GM19043 (cell line): ENCODE results near the gene MAPK7.
"Not testable (repeated sequence)": the region's sequence is repeated elsewhere in the genome, so short reads cannot be mapped to it uniquely, and the experiment has no call there.

Experiments used
- ATAC-seq: cut with Tn5 transposase; IDR thresholded peaks from one replicate; pipeline ENCODE4 v1.9.1; 2021; ENCODE audit warnings: low read depth; ENCODE audit not compliant: unreplicated experiment

Gene MAPK7

DNA sequence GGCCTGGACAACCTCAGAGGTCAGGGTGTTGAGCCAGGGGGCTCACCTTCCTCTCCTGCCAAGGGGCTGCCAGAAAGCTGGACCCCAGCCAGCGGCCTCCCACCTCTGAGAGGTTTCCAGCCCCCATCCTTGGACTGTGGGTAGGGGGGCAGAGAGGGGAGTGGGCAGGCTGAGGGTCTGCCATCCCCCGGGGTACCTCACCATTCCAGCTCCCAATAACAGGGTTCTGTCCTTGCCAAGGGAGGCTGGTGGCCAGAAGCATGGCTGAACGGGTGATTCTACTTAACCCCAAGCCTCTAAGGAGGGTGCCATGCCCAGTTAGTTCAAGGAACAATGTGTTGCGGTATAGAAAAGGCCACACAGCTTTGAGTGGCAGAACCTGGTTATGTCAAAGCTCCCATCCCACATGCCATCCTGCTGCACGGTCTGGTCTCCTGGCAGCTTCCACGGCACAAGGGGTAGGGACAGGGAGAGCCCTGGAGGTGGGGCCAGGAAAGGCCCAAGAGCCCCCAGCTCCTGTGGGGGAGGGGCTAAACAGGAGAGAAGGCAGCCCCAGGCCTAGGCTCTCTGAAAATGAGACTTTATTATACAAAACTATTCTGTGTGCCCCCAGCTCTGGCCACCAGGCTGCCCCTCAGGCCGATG lies 35.6 kb upstream of the MAPK7 start:
- ATAC-seq = no peak

DNA sequence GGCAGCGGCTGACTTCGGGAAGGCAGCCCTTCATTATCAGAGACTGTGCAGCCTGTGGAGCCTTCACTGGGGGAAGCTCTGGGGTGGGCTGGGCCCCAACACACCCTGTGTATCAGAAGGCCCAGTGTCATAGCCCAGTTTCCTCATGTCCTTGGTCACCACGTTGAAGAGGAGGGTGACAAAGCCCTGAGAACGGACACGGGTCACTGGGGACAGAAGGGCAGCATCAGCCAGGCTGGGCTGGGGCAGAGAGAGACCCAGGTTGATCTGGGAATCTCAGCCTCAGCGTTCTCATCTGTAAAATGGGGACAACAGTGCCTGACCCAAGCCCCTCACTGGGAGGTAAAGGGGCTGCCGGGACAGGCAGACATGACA lies 35.1 kb upstream of the MAPK7 start:
- no peak for ATAC-seq

DNA sequence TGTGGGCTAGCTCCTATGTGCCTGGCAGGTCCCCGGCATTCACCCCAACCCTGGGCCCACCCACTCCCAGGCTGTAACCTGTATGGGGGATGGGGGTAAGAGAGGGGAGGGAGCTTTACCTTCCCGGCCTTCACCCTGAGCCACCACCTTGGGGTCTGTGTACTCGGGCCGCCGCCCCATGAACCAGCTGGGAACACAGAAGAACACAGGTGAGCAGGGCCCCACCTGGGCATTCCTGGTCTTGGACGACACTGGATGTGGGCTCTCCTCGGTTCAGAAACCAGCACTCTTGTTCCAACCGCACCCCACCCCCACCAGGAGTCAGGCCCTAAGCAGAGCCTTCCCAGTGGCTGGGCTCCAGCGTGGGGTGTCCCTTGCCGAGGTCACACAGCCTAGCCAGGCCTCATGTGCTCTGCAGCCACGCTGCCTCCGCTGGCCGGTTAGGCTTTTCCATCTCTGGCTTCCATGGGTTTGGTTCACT lies 34.6 kb upstream of the MAPK7 start:
- ATAC-seq = no peak

DNA sequence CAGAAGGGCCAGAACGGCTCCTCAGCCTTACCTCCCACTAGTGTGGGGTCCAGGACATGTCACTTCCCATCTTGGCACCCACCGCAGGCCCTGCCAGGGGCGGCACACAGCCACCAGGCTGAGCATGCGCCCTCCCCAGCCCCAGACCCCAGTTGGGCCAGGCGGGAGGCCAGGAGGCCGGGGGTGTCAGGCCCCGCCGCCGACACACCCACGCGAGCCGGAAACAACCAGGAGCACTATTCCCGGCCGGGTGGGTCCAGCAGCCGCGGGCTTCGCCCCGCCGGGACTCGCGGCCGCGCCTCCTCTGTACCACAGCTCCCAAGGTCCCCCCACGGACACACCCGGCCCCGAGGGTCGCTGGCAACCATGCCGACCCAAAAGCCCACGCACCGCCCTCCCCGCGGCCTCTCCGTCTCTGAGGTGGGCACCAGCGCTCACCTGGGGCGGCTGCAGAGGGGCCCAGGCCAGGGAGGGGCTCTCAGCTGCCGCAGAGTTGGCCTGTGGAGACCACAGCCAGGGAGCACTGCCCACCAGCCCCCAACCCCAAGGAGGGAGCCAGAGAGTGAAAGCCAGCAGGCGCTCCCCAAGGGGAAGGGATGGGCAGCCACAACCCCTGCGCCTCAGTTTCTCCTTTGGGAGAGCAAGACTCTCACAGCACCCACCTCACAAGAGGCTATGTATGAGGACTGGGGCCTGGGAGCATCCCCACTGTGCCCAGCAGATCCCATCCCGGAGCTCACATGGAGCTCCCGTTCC lies 33.8 kb upstream of the MAPK7 start:
- no peak for ATAC-seq

DNA sequence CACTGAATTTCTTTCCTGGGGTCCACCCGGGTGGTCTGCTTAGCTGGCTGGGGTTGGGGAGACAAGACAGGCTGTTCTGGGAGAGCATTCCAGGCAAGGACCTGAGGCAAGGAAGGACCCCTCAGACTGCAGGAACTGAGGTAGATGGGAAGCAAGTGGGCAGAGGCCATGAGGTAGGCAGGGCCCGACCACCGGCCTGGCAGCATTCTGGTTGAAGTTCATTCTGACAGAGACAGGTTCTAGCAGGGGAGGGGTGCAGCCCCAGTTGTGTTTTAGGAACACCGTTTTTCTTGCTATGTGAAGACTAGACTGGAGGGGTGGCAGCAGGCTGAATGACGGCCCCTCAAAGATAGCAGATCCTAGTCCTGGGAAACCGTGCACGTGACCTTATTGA lies 33.2 kb upstream of the MAPK7 start:
- ATAC-seq = no peak

DNA sequence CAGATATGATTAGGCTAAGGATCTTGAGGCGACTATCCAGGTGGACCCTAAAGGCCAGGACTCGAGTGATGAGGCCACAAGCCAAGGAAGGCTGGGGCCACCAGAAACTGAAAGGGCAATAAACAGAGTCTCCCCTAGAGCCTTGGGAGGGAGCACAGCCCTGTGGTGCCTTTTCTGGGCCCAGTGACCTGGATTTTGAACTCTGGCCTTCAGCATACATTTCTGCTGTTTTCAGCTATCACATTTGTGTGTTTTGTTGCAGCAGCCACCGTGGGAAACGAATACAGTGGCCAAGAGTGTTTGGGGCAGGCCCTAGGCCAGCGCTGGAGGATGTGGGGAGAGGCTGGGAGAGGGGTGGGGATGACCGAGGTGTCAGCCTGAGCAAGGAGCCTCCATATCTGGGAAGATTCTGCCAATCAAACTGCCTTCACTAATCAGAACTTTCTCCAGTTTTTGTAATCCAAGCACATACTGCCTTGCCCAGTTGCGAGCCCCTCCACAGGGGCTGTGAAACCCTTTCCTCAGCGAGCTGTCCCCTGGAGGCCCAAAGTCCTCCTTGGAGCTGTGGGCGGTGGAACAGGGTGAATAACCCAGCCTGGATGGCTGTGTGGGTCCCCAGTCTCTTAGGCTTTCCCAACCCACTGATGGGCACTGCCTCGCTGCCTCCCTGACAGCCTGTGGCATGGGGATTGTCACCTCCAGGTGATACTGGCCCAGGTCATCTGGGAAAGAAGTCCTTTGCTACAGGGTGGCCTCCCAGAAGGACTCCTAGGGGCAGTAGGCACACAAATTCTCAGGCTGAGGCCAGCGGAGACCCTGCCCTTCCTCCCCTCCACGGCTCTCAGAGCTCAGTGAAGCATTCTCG lies 32.6 kb upstream of the MAPK7 start:
- ATAC-seq = no peak

DNA sequence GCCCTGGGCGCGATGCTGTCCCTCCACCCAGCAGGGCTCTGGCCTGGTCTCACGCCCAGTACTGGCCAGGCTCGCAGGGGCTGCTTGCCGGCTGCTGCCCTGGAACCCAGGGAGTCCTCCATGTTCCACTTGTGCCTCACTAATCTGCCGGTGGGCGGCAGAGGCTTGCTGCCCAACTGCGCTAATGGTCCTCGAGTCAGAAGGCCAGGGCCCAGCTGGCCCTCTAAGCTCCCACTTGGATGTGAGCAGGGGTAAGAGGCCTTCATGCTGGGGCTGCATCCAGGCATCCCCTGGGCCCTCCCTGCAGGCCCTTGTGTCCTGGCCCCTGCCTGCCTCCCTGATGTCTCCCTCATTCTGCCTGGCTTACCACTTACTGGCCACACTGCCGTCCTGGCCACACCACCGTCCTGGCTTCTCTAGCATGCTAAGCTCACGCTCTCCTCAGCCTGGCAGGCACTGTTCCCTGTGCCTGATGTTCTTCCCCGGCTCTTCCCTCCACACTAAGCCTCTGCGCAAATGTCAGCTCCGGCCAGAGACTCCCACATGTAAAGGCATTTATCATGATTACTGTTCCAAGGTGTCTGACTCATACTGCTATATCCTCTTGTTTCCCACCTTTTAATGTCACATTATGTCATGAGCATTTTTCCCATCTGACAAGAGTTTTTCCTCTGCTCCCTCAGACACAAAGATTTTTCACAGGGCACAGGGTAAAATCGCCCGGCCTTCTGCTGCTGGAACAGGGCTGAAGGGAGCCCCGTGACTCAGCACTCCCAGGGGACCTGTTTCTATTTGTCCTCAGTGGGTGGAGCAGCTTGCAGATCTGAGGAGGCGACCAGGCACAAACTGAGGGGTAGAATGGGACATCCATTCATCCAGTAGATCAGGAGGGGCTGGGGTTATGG lies 31.7 kb upstream of the MAPK7 start:
- ATAC-seq = no peak

DNA sequence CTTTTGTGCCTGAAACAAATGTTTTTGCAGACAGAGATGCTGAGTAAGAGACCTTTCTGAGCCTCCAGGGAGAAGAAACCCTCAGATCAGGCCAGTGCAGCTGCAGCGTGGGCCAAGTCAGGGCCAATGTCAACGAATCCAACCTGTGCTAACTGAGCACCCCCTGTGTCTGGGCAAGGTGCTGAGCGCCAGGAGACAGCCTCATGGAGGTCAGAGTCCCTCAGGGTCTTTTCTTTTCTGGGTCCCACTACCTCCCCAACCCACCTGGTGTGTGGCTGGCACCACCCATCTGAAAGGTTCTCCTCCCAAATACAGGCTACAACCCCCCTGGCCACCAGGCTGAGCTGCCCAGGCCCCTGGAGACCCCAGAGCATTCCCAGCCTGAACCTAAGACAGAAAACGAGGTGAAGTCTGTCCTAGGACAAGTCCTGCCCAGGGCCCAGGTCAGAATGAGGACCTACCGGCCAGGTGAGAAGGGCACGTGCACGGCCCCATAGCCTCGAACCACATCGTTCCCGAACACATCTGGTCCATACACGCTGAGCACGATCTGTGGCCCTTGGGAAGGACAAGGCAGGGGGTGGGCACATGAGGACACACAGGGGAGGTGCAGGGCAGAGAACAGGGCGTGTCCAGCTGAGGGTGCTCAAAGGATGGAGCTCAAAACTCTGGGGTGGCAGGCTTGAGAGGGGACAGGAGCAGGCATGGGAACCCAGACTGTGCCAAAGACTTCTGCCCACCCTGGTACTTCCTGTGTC lies 30.8 kb upstream of the MAPK7 start:
- no peak for ATAC-seq

DNA sequence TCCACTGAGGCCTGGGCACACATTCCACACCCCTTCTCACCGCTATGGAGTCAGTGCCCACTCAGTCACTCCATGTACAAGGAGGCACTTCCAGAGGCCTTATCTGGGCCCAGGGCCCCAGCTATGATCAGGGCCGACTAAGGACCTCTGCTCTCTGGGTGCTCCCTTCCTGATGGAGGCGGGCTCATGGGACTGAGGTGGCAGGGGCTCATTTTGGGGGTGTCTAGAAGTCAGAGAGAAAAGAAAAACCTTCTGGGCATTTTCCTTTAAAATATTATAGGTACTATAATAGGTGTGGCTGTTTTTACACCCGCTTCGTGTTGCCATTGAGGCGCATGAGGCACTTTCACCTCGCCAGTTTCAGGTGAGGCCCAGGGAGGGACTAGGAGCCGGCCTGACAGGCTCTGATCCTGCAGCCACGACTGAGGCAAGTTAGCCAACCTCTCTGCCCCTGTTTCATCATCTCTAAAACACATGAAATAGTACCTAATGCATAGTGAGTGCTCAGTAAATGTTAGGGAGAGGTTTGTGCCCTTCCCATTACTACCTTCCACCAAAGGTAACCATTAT lies 30.1 kb upstream of the MAPK7 start:
- no peak for ATAC-seq

DNA sequence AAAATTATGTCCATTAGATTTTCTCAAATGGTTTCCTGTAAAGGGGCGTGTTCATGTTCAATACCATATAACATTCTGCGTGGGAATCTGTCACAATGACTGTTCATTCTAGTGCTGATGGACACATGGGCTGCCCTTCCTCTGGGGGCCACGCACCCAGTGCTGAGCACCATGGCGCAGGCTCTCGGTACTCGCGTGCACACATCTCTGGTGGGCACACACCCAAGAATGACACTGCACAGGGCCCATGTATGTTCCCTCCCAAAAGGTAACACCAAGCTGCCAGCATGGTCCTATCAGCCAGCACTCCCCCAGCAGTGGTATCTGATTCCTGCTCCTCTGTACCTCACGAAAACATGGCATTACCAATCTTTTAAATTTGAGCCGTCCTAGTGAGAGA lies 29.5 kb upstream of the MAPK7 start:
- no peak for ATAC-seq

DNA sequence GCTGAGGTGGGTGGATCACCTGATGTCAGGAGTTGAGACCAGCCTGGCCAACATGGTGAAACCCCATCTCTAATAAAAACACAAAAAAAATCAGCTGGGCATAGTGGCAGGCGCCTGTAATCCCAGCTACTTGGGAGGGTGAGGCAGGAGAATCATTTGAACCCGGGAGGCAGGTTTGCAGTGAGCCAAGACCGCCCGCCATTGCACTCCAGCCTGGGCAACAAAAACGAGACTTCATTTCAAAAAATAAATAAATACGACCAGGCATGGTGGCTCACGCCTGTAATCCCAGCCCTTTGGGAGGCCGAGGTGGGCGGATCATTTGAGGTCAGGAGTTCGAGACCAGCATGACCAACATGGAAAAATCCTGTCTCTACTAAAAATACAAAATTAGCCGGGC lies 24.9 kb upstream of the MAPK7 start:
- ATAC-seq = not testable (repeated sequence)

DNA sequence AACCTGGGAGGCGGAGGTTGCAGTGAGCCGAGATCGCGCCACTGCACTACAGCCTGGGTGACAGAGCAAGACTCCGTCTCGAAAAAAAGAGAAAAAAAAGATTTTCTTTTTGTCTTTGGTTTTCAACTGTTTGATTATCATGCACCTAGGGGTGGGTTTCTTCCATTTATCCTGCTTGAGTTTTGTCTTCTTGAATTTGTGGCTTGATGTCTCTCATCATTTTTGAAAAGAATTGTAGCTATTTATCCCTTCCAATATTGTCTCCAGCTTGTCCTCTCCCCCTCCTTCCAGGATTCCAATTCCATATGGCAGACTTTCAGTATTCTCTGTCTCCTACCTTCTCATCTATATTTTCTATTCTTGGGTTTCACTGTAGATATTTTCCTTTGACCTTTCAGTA lies 23.6 kb upstream of the MAPK7 start:
- no peak for ATAC-seq

DNA sequence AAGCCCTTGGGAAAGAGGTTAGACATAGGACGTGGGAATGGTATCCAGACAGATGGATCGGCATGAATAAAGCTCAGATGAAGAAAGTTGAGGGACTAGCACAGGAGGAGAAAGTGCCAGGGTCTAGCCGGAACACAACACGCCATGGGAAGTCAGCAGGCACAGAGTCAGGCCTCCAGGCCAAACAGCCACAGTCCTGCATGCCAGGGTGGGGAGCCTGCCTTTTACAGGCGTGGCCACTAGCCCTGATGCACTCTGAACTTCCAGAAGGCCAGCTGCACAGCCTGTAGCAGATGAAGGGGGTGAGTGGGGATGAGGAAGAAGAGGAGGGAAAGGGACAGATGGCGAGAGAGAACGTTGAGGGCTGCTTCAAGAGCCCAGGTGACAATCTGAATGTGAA lies 20.9 kb upstream of the MAPK7 start:
- ATAC-seq = no peak

DNA sequence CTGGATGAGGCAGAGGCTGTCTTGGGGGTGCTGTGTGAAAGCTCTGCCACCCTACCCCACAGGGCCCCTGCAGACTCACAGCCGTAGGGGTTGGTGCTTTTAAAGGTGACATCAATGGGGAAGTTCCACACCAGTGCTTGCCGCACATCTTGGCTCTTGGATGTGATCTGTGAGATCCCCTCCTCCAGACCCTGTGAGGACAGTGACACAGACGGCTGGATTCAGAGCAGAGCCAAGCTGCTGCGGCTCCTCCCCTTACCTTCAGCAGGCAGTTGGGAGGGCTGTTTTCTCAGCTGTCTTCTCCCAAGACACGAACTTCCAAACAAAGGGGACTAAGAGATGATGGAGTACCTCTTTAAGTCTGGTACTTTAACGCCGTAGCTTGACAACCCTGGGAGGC lies 20.5 kb upstream of the MAPK7 start:
- no peak for ATAC-seq

DNA sequence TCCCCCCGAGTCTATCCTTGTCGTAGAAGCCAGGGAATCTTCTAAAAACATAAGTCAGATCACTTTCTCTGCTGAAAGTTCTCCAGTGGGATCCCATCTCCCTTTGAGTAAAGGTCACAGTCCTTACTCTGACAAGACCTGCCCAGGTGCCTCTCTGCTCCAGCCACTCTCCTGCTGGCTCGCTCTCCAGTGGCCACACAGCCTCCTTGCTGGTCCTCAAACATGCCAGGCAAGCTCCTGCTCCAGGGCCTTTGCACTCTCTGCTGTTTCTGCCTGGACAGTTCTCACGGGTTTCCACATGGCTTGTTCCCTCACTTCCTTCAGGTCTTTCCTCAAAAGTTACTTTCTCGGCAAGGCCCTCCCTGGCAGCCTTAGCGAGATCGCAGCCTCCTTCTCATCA lies 19.1 kb upstream of the MAPK7 start:
- no peak for ATAC-seq

DNA sequence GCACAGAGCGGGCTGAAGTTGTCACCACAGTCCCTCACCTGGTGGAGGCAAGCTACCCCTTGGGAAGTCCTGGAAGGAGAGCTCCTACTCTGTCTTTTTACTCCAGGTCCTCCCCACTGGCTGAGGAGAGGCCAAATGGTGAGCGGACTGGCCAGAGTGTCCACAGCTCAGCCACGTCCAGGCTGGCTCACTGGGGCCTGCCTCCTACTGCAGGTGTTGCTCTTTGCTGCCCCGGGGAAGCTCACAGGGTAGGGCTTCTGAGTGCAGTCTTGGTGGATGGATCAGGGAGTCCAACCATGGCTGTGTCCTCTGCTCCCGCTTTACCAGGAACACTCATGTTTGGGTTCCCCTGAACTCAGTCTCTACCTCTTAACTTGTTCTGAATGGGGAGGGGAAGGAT lies 18.4 kb upstream of the MAPK7 start:
- no peak for ATAC-seq

DNA sequence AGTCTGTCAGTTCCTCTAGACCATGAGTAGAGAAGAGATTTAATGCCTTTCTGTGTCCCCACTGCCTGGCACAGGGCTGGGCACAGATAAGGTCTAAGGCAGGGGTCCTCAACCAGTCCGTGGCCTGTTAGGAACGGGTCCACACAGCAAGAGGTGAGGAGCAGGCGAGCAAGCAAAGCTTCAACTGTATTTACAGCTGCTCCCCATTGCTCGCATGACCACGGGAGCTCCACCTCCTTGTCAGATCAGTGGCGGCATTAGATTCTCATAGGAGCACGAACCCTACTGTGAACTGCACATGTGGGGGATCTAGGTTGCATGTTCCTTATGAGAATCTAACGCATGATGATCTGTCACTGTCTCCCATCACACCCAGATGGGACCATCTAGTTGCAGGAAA lies 17.5 kb upstream of the MAPK7 start:
- ATAC-seq = no peak

DNA sequence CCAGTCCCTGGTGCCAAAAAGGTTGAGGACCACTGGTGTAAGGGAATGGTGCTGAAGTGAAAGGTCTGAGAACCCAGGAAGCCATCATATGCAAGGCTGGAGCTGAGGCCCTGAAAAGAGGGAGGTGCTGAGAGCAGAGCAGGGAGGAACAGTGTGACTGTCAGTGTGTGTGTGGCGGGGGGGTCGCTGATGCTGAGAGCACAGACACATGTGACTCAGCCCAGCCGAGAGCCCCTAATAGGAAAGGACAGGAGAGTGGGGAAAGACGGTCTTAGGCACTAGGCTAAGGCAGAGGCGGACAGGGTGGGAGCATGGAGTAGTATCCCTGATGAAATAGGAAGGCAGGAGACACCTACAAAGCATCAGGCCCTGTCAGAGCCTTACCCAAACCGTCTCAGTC lies 17.0 kb upstream of the MAPK7 start:
- ATAC-seq = no peak

DNA sequence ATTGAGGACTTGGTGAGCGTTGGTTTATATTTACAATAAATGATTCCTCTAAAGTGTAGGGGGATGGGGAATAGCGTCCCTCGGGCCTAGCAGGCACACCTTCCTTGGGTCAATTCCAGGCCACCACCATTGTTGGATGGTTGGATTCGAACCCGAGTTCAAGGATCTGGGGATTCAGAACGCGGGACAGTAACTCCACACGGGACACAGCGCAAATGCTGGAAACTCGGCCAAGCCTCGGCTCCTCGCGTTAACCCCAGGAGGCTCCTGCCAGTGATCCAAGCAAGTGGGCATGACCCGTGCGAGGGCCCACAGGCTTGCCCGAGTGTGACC lies 16.4 kb upstream of the MAPK7 start:
- no peak for ATAC-seq
